GM23338 (cell line): Measurements from ENCODE around the gene ARHGAP42. TPM values are rescaled to one million over a fixed set of nuclear protein-coding genes. Genes with fewer than 3 reads are reported as not detected.

ENCODE experiments used
- ATAC-seq: fragments of 200-7000 bp; cut with Tn5 transposase; 3 replicates; pipeline ENCODE4 v1.9.1; 2020
- DNase-seq: peaks from one replicate; pipeline ENCODE4 v3.0.0-alpha.2; 2015; ENCODE audit warnings: low spot score
- H2AFZ ChIP-seq: fragments of 200-600 bp; sonication (generic); 2 replicates; pipeline ENCODE4 v1.8.0; 2016; ENCODE audit warnings: antibody characterized with exemption, mild to moderate bottlenecking, moderate library complexity
- H3F3A ChIP-seq: fragments of 200-600 bp; sonication (generic); replicated peaks from 2 replicates; pipeline ENCODE4 v1.8.0; 2017; ENCODE audit warnings: antibody characterized with exemption, mixed run types, low read depth
- H3K27ac ChIP-seq: fragments of 200-600 bp; sonication (generic); 2 replicates; pipeline ENCODE4 v1.6.1; 2016; ENCODE audit warnings: low read depth
- H3K27me3 ChIP-seq: fragments of 200-600 bp; sonication (generic); 2 replicates; pipeline ENCODE4 v1.8.0; 2016; ENCODE audit warnings: mild to moderate bottlenecking, mixed run types, moderate library complexity; ENCODE audit not compliant: insufficient read depth
- H3K36me3 ChIP-seq: fragments of 200-600 bp; sonication (generic); 2 replicates; pipeline ENCODE4 v1.8.0; 2016; ENCODE audit warnings: mild to moderate bottlenecking; ENCODE audit not compliant: insufficient read depth
- H3K4me1 ChIP-seq: fragments of 200-600 bp; sonication (generic); 2 replicates; pipeline ENCODE4 v1.8.0; 2016; ENCODE audit warnings: mild to moderate bottlenecking, moderate library complexity; ENCODE audit not compliant: insufficient read depth
- H3K4me2 ChIP-seq: fragments of 200-600 bp; sonication (generic); 2 replicates; pipeline ENCODE4 v1.7.1; 2017; ENCODE audit warnings: mixed run types
- H3K4me3 ChIP-seq: fragments of 200-600 bp; sonication (generic); 2 replicates; pipeline ENCODE4 v1.6.1; 2016; ENCODE audit warnings: mixed run types
- H3K79me2 ChIP-seq: fragments of 200-600 bp; sonication (generic); replicated peaks from 2 replicates; pipeline ENCODE4 v1.8.0; 2017; ENCODE audit warnings: mild to moderate bottlenecking; ENCODE audit not compliant: insufficient read depth
- H3K9me2 ChIP-seq: fragments of 200-600 bp; sonication (generic); 2 replicates; pipeline ENCODE4 v1.8.0; 2017; ENCODE audit not compliant: insufficient read depth
- H4K20me1 ChIP-seq: fragments of 200-600 bp; sonication (generic); replicated peaks from 2 replicates; pipeline ENCODE4 v1.8.0; 2017; ENCODE audit warnings: mild to moderate bottlenecking; ENCODE audit not compliant: insufficient read depth
- H3K27ac Mint-ChIP-seq: 2 replicates; pipeline ENCODE4 v1.8.0; 2020; ENCODE audit warnings: inconsistent platforms, mild to moderate bottlenecking, moderate library complexity, mixed read lengths
- H3K27me3 Mint-ChIP-seq: 3 replicates; pipeline ENCODE4 v1.8.0; 2022; ENCODE audit warnings: low read depth, mild to moderate bottlenecking, moderate library complexity, mixed read lengths, inconsistent platforms; ENCODE audit not compliant: insufficient read depth, poor library complexity
- H3K36me3 Mint-ChIP-seq: 3 replicates; pipeline ENCODE4 v1.8.0; 2021; ENCODE audit warnings: low read depth, mild to moderate bottlenecking, inconsistent platforms, moderate library complexity, mixed read lengths
- H3K4me1 Mint-ChIP-seq: 3 replicates; pipeline ENCODE4 v1.8.0; 2020; ENCODE audit warnings: mild to moderate bottlenecking, inconsistent platforms, mixed read lengths
- H3K4me3 Mint-ChIP-seq: 3 replicates; pipeline ENCODE4 v1.8.0; 2021; ENCODE audit warnings: moderate library complexity, mild to moderate bottlenecking, inconsistent platforms, mixed read lengths
- H3K9me3 Mint-ChIP-seq: 3 replicates; pipeline ENCODE4 v1.8.0; 2020; ENCODE audit warnings: moderate library complexity, mild to moderate bottlenecking, inconsistent platforms, mixed read lengths
- CREB1 ChIP-seq: fragments of 250-450 bp; sonication (Bioruptor Pico); IDR thresholded peaks from 2 replicates; pipeline ENCODE4 v1.5.0; 2020; ENCODE audit warnings: low read depth, mild to moderate bottlenecking, moderate library complexity
- CTCF ChIP-seq, 2 experiments: fragments of 200-600 bp in 1 of 2; sonication (generic) in 1 of 2; conservative IDR thresholded peaks; 2 replicates each; pipeline versions ENCODE4 v1.5.1 to v1.6.1; 2016 to 2017; ENCODE audit warnings: antibody characterized with exemption in 2 of 2, low read depth in 2 of 2, mild to moderate bottlenecking in 2 of 2, moderate library complexity in 1 of 2
- EZH2 ChIP-seq: fragments of 200-600 bp; sonication (generic); IDR thresholded peaks from one replicate; pipeline ENCODE4 v1.8.0; 2017; ENCODE audit warnings: antibody characterized with exemption, mild to moderate bottlenecking, low read depth; ENCODE audit not compliant: unreplicated experiment
- EZH2phosphoT487 ChIP-seq: fragments of 200-600 bp; sonication (generic); IDR thresholded peaks from one replicate; pipeline ENCODE4 v1.8.1; 2018; ENCODE audit warnings: antibody characterized with exemption; ENCODE audit not compliant: unreplicated experiment
- JUNB ChIP-seq: IDR thresholded peaks from one replicate; pipeline ENCODE4 v1.6.1; 2016; ENCODE audit warnings: antibody characterized with exemption; ENCODE audit not compliant: unreplicated experiment
- NANOG ChIP-seq: IDR thresholded peaks from 2 replicates; pipeline ENCODE4 v1.6.1; 2016; ENCODE audit warnings: antibody characterized with exemption, borderline replicate concordance
- POLR2AphosphoS5 ChIP-seq: IDR thresholded peaks from 2 replicates; pipeline ENCODE4 v1.6.1; 2016; ENCODE audit warnings: antibody characterized with exemption, low read depth
- REST ChIP-seq: IDR thresholded peaks from one replicate; pipeline ENCODE4 v1.6.1; 2018; ENCODE audit warnings: antibody characterized with exemption; ENCODE audit not compliant: unreplicated experiment
- ZNF114 ChIP-seq: fragments of 250-450 bp; sonication (Bioruptor Pico); IDR thresholded peaks from 2 replicates; pipeline ENCODE4 v1.5.0; 2020; ENCODE audit warnings: mild to moderate bottlenecking, moderate library complexity
- ZNF331 ChIP-seq: fragments of 250-450 bp; sonication (Bioruptor Pico); IDR thresholded peaks from 2 replicates; pipeline ENCODE4 v1.5.0; 2020; ENCODE audit warnings: low read depth, mild to moderate bottlenecking, moderate library complexity
- ZNF462 ChIP-seq: fragments of 250-450 bp; sonication (Bioruptor Pico); IDR thresholded peaks from 2 replicates; pipeline ENCODE4 v1.5.0; 2020; ENCODE audit warnings: mild to moderate bottlenecking, moderate library complexity
- polyA plus RNA-seq: library from polyadenylated mRNA; unstranded; fragments of >200 nt; fragmentation: Nextera tagmentation; extraction: Ambion mirVana; gene quantifications from 2 replicates; pipeline ENCODE4 v1.2.1, GENCODE V29; 2016
- total RNA-seq: library from RNA; depleted of rRNA; stranded (reverse); fragments of >200 nt; shearing (Covaris generic); gene quantifications from 2 replicates; pipeline ENCODE4 v1.2.3, GENCODE V29; 2014

The ARHGAP42 gene
- total and polyA plus RNA-seq, 2 experiments from 2014 or later: 23.7 to 35.7 TPM

DNA sequence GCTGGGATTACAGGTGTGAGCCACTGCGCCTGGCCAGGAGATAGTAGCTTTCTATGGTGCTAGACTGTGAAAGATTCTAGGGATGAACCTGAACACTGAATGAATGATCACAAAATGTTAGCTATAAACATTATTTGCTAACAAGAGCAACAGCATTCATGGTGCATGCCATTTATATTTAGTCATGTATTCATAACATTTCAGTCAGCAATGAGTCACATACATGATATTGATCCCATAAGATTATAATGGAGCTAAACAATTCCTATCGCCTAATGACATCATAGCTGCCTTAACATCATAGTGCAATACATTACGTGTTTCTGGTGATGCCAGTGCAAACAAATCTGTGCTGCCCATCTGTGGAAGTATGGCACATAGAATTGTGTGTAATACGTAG, 164.1 kb downstream of the ARHGAP42 start:
- Histone ChIP-seq H4K20me1 (no peaks in the 10 kb centered on the region), H3K4me1 (peaks cover 6% of the 10 kb centered on the region), H3F3A (no peaks in the 10 kb centered on the region), H3K4me3 (no peak overlapping the region), H2AFZ (no peak overlapping the region), H3K27ac (no peak overlapping the region), H3K79me2 (no peaks in the 10 kb centered on the region; the same call in 1 of the 2 replicates), H3K4me2 (no peak overlapping the region), H3K27me3 (no peaks in the 10 kb centered on the region), H3K9me2 (no peaks in the 10 kb centered on the region; the same call in 1 of the 2 replicates), H3K36me3 (no peaks in the 10 kb centered on the region)
- Mint-ChIP-seq H3K36me3 (no peaks in the 10 kb centered on the region), H3K4me3 (no peak overlapping the region), H3K9me3 (no peaks in the 10 kb centered on the region), H3K4me1 (peaks cover 12% of the 10 kb centered on the region), H3K27me3 (no peaks in the 10 kb centered on the region), H3K27ac (no peak overlapping the region)
- no peak for ATAC-seq
- DNase-seq: no peak
- no peak for TF ChIP-seq NANOG
- TF ChIP-seq CTCF (conservative IDR thresholded peaks at IDR 0.05; ENCODE audit: low read depth in 2 of 2): no peak
- TF ChIP-seq ZNF462 (CRISPR knock-in tag): no peak
- no peak for TF ChIP-seq ZNF331 (CRISPR knock-in tag)
- no peak for TF ChIP-seq EZH2
- TF ChIP-seq JUNB: no peak
- TF ChIP-seq ZNF114 (CRISPR knock-in tag): no peak
- TF ChIP-seq REST: no peak
- no peak for TF ChIP-seq EZH2phosphoT487
- TF ChIP-seq POLR2AphosphoS5: no peak
- TF ChIP-seq CREB1 (CRISPR knock-in tag): no peak
